Measurements from ENCODE around the gene IL17RE.
"Not testable (repeated sequence)": the region's sequence is repeated elsewhere in the genome, so short reads cannot be mapped to it uniquely, and the experiment has no call there.

The IL17RE gene

GRCh38 chr3:9932843-9933560, 30.4 kb downstream of the IL17RE start:
- H3K9me3 ChIP-seq (replicated peaks in 1 of 11) = no peaks in the 10 kb centered on the region
- no peak for TF ChIP-seq Cebpa-rat (IDR thresholded peaks at IDR 0.05)

GRCh38 chr3:9933561-9934234, 31.1 kb downstream of the IL17RE start, which contains the start of gene CRELD1:
CRELD1 (plus strand) TSS chr3:9933834; CDS start chr3:9934439, 605 bp downstream.
- Histone ChIP-seq H3K9ac (peak within 1 kb of the TSS; percentile 86 to 97 (median 91)), H4K20me1 (peaks cover 0 to 12% (median 0%) of the 10 kb centered on the region in 11 experiments; a peak in 2 of 22 replicates), H3K4me1 (peaks cover 29 to 37% (median 32%) of the 10 kb centered on the region in 10 experiments), H3K4me3 (peak within 1 kb of the TSS; percentile 67 to 81 (median 72)), H3K27ac (peak within 1 kb of the TSS; percentile 87 to 97 (median 93)), H3K36me3 (peaks cover 15 to 36% (median 28%) of the 10 kb centered on the region in 11 experiments; a peak in 21 of 22 replicates), H3K27me3 (no peaks in the 10 kb centered on the region), H3K4me2 (peak within 1 kb of the TSS; percentile 94 to 100 (median 99)), H3K9me3 (replicated peaks in 1 of 11) (no peaks in the 10 kb centered on the region)
- TF ChIP-seq Cebpa-rat (IDR thresholded peaks at IDR 0.05) = no peak

More at GRCh38 chr3:9932843-9933560, 30.4 kb downstream of the IL17RE start:
- Histone ChIP-seq H3K9ac (peak overlapping the region; percentile 86 to 97 (median 91)), H3K4me3 (peak overlapping the region; percentile 67 to 81 (median 72)), H3K4me2 (peak overlapping the region; percentile 94 to 100 (median 99)), H3K27me3 (no peaks in the 10 kb centered on the region), H3K36me3 (peaks cover 10 to 29% (median 21%) of the 10 kb centered on the region in 11 experiments; a peak in 21 of 22 replicates), H4K20me1 (peaks cover 0 to 12% (median 0%) of the 10 kb centered on the region in 11 experiments; a peak in 2 of 22 replicates), H3K4me1 (peaks cover 29 to 37% (median 32%) of the 10 kb centered on the region in 10 experiments), H3K27ac (peak overlapping the region; percentile 71 to 97 (median 93))

GRCh38 chr3:9934235-9934621, 31.6 kb downstream of the IL17RE start:
- peaks cover 15 to 39% (median 30%) of the 10 kb centered on the region in 11 experiments; a peak in 21 of 22 replicates for H3K36me3 ChIP-seq
- peak overlapping the region; percentile 67 to 81 (median 72) for H3K4me3 ChIP-seq
- H3K9me3 ChIP-seq (replicated peaks in 1 of 11) = no peaks in the 10 kb centered on the region
- H3K4me2 ChIP-seq = peak overlapping the region; percentile 92 to 100 (median 99)
- H3K27ac ChIP-seq = peak overlapping the region; percentile 87 to 97 (median 93)
- peaks cover 29 to 37% (median 32%) of the 10 kb centered on the region in 10 experiments for H3K4me1 ChIP-seq
- peak overlapping the region; percentile 86 to 97 (median 91) for H3K9ac ChIP-seq
- H3K27me3 ChIP-seq = no peaks in the 10 kb centered on the region
- TF ChIP-seq Cebpa-rat (IDR thresholded peaks at IDR 0.05) = no peak
- H4K20me1 ChIP-seq = peaks cover 0 to 12% (median 0%) of the 10 kb centered on the region in 11 experiments; a peak in 2 of 22 replicates

GRCh38 chr3:9934993-9935392, 32.3 kb downstream of the IL17RE start:
- peak overlapping the region in 1 of 11 experiments; percentile 93; a peak in 3 of 22 replicates for H3K27ac ChIP-seq
- peaks cover 0 to 12% (median 0%) of the 10 kb centered on the region in 11 experiments; a peak in 2 of 22 replicates for H4K20me1 ChIP-seq
- peak overlapping the region; percentile 92 to 100 (median 99) for H3K4me2 ChIP-seq
- no peak for TF ChIP-seq Cebpa-rat (IDR thresholded peaks at IDR 0.05)
- H3K9me3 ChIP-seq (replicated peaks in 1 of 11) = no peaks in the 10 kb centered on the region
- peaks cover 29 to 37% (median 32%) of the 10 kb centered on the region in 10 experiments for H3K4me1 ChIP-seq
- peaks cover 15 to 39% (median 30%) of the 10 kb centered on the region in 11 experiments; a peak in 21 of 22 replicates for H3K36me3 ChIP-seq
- peak overlapping the region; percentile 86 to 97 (median 91); a peak in 18 of 22 replicates for H3K9ac ChIP-seq
- no peaks in the 10 kb centered on the region for H3K27me3 ChIP-seq
- H3K4me3 ChIP-seq = peak overlapping the region; percentile 67 to 81 (median 72); a peak in 15 of 20 replicates

GRCh38 chr3:9935966-9936510, 33.4 kb downstream of the IL17RE start:
- no peaks in the 10 kb centered on the region for H3K27me3 ChIP-seq
- peak overlapping the region in 3 of 11 experiments; percentile 91 to 97 (median 96); a peak in 4 of 22 replicates for H3K9ac ChIP-seq
- H4K20me1 ChIP-seq = peaks cover 0 to 12% (median 0%) of the 10 kb centered on the region in 11 experiments; a peak in 2 of 22 replicates
- TF ChIP-seq Cebpa-rat (IDR thresholded peaks at IDR 0.05) = no peak
- no peaks in the 10 kb centered on the region for H3K9me3 ChIP-seq (replicated peaks in 1 of 11)
- H3K4me3 ChIP-seq = no peak overlapping the region; a peak in 1 of 20 replicates
- no peak overlapping the region for H3K27ac ChIP-seq
- peaks cover 19 to 43% (median 34%) of the 10 kb centered on the region in 11 experiments for H3K36me3 ChIP-seq
- peak overlapping the region; percentile 92 to 100 (median 99); a peak in 18 of 22 replicates for H3K4me2 ChIP-seq
- peaks cover 29 to 37% (median 32%) of the 10 kb centered on the region in 10 experiments for H3K4me1 ChIP-seq

GRCh38 chr3:9937486-9938238, 35.0 kb downstream of the IL17RE start:
- Histone ChIP-seq H3K4me2 (no peak overlapping the region), H3K9me3 (replicated peaks in 1 of 11) (no peaks in the 10 kb centered on the region), H3K4me3 (no peak overlapping the region), H3K27ac (no peak overlapping the region), H3K4me1 (peaks cover 19 to 27% (median 23%) of the 10 kb centered on the region in 10 experiments), H4K20me1 (peaks cover 0 to 12% (median 0%) of the 10 kb centered on the region in 11 experiments; a peak in 4 of 22 replicates), H3K27me3 (no peaks in the 10 kb centered on the region), H3K36me3 (peaks cover 23 to 56% (median 45%) of the 10 kb centered on the region in 11 experiments), H3K9ac (no peak overlapping the region)
- TF ChIP-seq Cebpa-rat (IDR thresholded peaks at IDR 0.05) = no peak

- H3K4me2 ChIP-seq = no peak overlapping the region
- no peak for TF ChIP-seq Cebpa-rat (IDR thresholded peaks at IDR 0.05)
- no peak overlapping the region for H3K9ac ChIP-seq
- no peak overlapping the region for H3K27ac ChIP-seq
- no peaks in the 10 kb centered on the region for H3K9me3 ChIP-seq (replicated peaks in 1 of 11)
- H3K4me3 ChIP-seq = no peak overlapping the region
- H4K20me1 ChIP-seq = peaks cover 0 to 17% (median 0%) of the 10 kb centered on the region in 11 experiments; a peak in 6 of 22 replicates
- H3K4me1 ChIP-seq = peaks cover 19 to 27% (median 21%) of the 10 kb centered on the region in 10 experiments
- H3K27me3 ChIP-seq = no peaks in the 10 kb centered on the region
- H3K36me3 ChIP-seq = peaks cover 35 to 69% (median 58%) of the 10 kb centered on the region in 11 experiments
Observed at GRCh38 chr3:9938966-9939365, 36.3 kb downstream of the IL17RE start.

- not testable (repeated sequence) for H3K9me3 ChIP-seq (replicated peaks in 1 of 11); H3K27me3 ChIP-seq; H3K27ac ChIP-seq; H3K9ac ChIP-seq; H3K4me3 ChIP-seq; H3K4me2 ChIP-seq
- H3K4me1 ChIP-seq = peaks cover 11 to 19% (median 13%) of the 10 kb centered on the region in 10 experiments
- peaks cover 40 to 78% (median 67%) of the 10 kb centered on the region in 11 experiments for H3K36me3 ChIP-seq
- peaks cover 0 to 17% (median 0%) of the 10 kb centered on the region in 11 experiments; a peak in 7 of 22 replicates for H4K20me1 ChIP-seq
Observed at GRCh38 chr3:9939906-9940305, 37.3 kb downstream of the IL17RE start.
